ENCODE measurements around the gene LSM7. TPM values are rescaled to one million over a fixed set of nuclear protein-coding genes. Genes with fewer than 3 reads are reported as not detected.

The LSM7 gene
- total RNA-seq, 6 experiments from 2014 or later = 22.4 to 64.2 (median 28.2) TPM

DNA sequence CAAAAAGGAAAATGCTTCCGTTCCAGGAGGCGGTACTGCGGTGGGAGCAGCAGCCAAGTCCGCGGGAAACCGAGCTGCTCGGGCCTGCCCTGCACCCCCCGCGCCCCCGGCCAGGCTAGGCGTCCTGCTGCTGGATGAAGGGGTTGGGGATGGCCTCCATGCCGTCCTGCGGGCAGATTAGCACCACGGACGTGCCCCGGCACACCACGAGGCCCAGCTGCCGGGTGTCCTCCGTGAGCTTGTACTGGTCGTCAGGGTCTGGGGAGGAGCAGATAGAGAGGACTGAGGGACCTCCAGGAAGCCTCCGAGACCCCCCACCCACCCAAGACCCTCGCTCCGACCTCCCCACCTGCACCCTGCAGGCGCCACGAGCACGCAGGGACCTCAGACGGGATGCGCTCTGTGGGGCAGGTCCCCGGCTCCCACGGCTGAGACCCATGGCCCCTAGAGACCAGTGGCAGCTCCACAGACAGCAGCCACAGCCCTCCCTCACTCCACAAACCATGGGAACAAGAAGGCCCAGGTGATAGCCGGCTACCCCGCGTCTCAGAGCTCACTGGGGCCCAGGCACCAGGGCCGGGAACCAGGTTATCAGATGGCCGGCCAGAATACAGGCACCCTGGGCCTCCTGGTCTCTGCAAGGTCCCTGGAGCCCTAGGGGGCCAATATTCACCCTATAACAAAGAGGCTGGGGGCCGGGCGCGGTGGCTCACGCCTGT lies 6.7 kb downstream of the LSM7 start:
- intact Hi-C loops (cut with DNase I) = no loop called here
- H3K9me3 ChIP-seq = no peaks in the 10 kb centered on the region
- ATAC-seq (no peak), DNase-seq (peak in 1 of 3 donors; percentile 12)
- TF ChIP-seq POLR2A (IDR thresholded peaks at IDR 0.05) = no peak
- TF ChIP-seq, protein P1, sequence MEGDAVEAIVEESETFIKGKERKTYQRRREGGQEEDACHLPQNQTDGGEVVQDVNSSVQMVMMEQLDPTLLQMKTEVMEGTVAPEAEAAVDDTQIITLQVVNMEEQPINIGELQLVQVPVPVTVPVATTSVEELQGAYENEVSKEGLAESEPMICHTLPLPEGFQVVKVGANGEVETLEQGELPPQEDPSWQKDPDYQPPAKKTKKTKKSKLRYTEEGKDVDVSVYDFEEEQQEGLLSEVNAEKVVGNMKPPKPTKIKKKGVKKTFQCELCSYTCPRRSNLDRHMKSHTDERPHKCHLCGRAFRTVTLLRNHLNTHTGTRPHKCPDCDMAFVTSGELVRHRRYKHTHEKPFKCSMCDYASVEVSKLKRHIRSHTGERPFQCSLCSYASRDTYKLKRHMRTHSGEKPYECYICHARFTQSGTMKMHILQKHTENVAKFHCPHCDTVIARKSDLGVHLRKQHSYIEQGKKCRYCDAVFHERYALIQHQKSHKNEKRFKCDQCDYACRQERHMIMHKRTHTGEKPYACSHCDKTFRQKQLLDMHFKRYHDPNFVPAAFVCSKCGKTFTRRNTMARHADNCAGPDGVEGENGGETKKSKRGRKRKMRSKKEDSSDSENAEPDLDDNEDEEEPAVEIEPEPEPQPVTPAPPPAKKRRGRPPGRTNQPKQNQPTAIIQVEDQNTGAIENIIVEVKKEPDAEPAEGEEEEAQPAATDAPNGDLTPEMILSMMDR (IDR thresholded peaks at IDR 0.05) = no peak
- no peaks in the 10 kb centered on the region for H3K36me3 ChIP-seq
- H3K4me3 ChIP-seq = no peak overlapping the region
- WGBS (ENCODE audit: insufficient coverage, low coverage, low lambda C conversion rate, missing lambda C conversion rate) = 89% methylated on average over 7 of the region's 39 CpGs
- no peak overlapping the region for H3K27ac ChIP-seq
- peaks cover 0 to under 1% (median 0%) of the 10 kb centered on the region in 4 donors for H3K4me1 ChIP-seq
- no peaks in the 10 kb centered on the region for H3K27me3 ChIP-seq

DNA sequence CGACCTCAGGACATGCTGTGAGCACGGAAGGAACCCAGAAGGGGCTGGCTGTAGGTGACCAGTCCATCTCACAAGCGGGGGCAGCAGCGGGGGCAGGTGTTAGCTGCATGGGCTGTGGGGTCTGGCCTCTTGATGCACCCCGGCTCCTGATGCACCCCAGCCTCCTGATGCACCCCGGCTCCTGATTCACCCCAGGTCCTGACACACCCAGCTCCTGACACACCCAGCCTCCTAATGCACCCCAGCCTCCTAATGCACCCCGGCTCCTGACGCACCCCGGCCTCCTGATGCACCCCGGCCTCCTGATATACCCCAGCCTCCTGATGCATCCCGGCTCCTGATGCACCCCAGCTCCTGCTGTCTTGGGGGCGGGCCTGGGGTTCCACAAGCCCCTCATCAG lies 7.4 kb downstream of the LSM7 start:
- 100% methylated on average over 2 of the region's 12 CpGs for WGBS (ENCODE audit: insufficient coverage, low coverage, low lambda C conversion rate, missing lambda C conversion rate)
- no peak for TF ChIP-seq POLR2A (IDR thresholded peaks at IDR 0.05)
- TF ChIP-seq, protein P1 (IDR thresholded peaks at IDR 0.05) = no peak
- no peaks in the 10 kb centered on the region for H3K9me3 ChIP-seq
- H3K36me3 ChIP-seq = no peaks in the 10 kb centered on the region
- no peaks in the 10 kb centered on the region for H3K27me3 ChIP-seq
- no peak overlapping the region for H3K4me3 ChIP-seq
- ATAC-seq = no peak
- no peak overlapping the region for H3K27ac ChIP-seq
- DNase-seq = peak in 1 of 3 donors; percentile 14
- intact Hi-C loops (cut with DNase I) = no loop called here
- no peaks in the 10 kb centered on the region for H3K4me1 ChIP-seq

DNA sequence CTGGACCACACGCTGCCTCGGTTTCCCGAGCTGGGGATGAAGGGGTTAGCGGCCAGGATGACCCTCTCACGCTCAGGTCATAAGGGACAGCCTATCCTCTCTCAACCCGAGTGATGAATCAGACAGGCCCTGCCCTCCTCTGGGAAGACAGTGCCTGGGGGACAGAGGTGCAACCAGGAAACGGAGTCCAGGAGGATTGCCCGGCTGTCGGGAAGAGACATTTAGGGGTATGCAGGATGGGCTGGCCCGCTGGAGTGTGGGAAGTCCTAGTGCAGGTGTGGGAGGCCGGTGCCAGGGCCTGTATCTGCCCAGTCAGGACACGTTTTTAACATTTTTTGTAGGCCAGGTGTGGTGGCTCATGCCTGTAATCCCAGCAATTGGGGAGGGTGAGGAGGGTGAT lies 8.3 kb downstream of the LSM7 start:
- intact Hi-C loops (cut with DNase I) = no loop called here
- Histone ChIP-seq H3K27ac (no peak overlapping the region), H3K9me3 (no peaks in the 10 kb centered on the region), H3K4me3 (no peak overlapping the region), H3K27me3 (no peaks in the 10 kb centered on the region), H3K4me1 (no peaks in the 10 kb centered on the region), H3K36me3 (no peaks in the 10 kb centered on the region)
- ATAC-seq = no peak
- no peak for DNase-seq
- TF ChIP-seq POLR2A (IDR thresholded peaks at IDR 0.05) = no peak
- TF ChIP-seq, protein P1 (IDR thresholded peaks at IDR 0.05) = no peak
- WGBS (ENCODE audit: insufficient coverage, low coverage, low lambda C conversion rate, missing lambda C conversion rate) = 53% methylated on average over 4 of the region's 12 CpGs

DNA sequence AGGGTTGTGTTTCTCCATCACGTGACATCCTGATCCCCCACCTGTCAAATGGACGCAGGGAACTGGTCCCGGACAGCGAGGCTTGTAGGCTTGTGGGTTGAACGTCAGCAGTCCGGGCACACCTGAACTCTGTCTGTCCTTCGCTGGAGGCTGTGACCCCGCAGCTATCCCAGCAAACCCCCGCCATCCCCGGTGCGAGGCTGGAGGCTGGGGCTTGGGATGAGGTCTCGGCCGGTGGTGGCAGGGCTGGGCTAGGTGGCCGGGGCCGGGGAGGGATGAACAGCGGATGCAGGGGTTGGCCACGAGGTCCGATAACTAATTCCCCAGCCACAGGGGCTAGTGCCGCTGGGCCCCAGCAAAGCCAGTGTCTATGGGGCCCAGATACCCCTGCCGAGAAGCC lies 8.8 kb downstream of the LSM7 start:
- WGBS (ENCODE audit: insufficient coverage, low coverage, low lambda C conversion rate, missing lambda C conversion rate) = 80% methylated on average over 1 of the region's 20 CpGs
- H3K9me3 ChIP-seq = no peaks in the 10 kb centered on the region
- no peaks in the 10 kb centered on the region for H3K27me3 ChIP-seq
- H3K4me1 ChIP-seq = no peaks in the 10 kb centered on the region
- no peak overlapping the region for H3K27ac ChIP-seq
- DNase-seq (no peak), ATAC-seq (no peak)
- no peak for TF ChIP-seq POLR2A (IDR thresholded peaks at IDR 0.05)
- TF ChIP-seq, protein P1 (IDR thresholded peaks at IDR 0.05) = no peak
- H3K36me3 ChIP-seq = no peaks in the 10 kb centered on the region
- H3K4me3 ChIP-seq = no peak overlapping the region
- intact Hi-C loops (cut with DNase I) = loop anchor here in 1 of 2 donors (10.0 kb wide), 1 partner anchor 85 kb away; the partner anchor contains the start of genes PLEKHJ1 and SF3A2
